Tongue (tissue), 2 donors: ENCODE measurements around the gene TNRC18. TPM values are rescaled to one million over a fixed set of nuclear protein-coding genes. Genes with fewer than 3 reads are reported as not detected.

Source experiments
- DNase-seq: peaks from one replicate; pipeline ENCODE4 v3.0.0-alpha.2; 2015
- total RNA-seq: library from RNA; depleted of rRNA; stranded (reverse); fragments of >200 nt; gene quantifications from one replicate; pipeline ENCODE4 v1.2.3, GENCODE V29; 2014

TNRC18 gene
- total RNA-seq, 1 donor from 2014 or later: 63.0 TPM

DNA sequence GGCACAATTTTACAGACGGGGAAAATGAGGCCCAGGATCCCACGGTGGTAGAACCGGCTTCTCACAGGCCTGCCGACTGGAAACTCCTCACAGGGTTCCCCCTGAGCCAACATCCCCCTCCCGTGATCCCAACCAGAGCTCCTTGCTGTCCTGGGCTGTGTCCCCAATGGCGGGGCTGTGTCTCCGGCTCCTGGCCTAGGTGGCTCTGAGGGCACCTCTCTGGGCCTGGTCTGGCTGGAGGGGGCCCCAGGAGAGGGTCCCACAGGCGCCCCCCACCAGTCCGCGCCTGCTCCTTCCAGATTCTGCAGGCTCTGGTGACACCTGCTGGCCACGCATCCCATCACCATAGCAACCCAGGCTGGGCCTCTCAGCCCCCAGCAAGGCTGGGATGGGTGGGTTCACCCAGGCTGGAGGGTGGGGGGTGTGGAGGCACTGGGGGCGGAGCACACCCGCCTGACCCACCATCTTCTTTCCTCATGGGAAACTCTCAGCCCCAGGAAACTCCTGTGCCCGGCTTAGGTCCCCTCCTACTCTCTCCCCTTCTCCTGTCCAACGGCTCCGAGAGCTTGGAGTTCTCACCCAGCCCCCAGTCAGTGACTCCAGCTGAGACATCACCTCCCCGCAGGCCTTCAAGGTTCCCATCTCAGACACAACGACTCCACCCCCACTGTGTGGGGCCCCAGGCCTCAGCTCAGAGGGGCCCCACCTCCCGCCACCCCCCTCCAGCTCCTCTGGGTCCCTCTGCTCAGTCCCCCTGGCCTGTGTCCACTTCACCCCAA lies 27.1 kb upstream of the TNRC18 start:
- DNase-seq: peak; percentile 82

DNA sequence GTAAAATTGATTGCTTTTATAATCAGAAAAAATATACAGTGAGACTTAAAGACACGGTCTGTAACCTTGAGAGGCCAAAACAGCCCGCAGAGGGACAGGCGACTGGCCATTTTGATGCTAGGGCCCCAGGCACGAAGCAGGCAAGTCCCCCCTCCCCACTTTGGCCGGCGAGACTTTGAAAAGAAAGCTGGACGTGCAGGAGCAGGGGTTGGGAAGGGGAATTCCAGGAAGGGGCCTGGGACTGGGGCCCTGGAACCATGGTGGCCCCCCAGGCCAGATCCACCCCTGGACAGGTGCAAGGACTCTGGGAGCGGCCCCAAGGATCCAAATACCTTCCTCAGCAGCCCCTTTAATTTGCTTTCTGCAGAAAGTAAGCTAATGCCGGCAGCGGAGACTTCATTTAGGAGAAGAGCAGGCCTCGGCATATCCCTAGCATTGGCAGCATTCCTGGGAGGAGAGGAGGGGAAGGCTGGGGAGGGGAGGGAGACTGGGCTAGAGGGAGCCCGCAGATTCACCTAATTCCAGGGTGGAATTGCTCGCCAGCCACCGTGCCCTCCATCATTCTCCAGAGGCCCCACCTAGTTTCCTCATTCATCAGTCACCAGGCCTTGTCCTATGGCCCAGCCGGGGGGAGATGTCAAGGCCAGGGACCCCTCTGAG lies 24.9 kb upstream of the TNRC18 start:
- DNase-seq: peak; percentile 74

DNA sequence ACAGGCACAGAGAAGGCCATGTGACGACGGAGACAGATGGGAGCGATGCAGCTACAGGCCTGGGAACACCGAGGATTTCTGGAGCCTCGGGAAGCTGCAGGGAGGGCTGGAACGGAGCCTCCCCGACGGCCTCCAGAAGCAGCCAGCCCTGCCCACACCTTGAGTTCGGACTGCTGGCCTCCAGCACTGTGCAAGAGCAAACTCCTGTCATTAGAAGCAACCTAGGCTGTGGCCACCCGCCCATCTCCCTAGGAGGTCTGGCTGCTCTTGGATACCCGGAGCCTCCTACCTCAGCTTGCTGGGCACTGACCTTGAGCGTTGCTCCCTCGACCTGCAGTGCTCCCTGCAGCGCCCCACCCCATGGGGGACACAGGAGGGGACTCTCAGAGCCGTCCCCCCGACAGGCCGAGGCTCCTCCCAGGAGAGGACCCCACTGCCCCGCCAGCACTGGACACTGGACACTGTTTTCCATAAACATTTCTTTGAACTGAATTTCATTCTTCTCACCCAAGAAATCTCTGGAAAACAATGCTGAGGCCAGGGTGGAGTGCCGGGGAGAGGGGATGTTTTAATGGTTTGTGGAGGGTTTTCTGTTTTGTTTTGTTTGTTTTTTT lies 22.5 kb upstream of the TNRC18 start:
- DNase-seq: no peak

DNA sequence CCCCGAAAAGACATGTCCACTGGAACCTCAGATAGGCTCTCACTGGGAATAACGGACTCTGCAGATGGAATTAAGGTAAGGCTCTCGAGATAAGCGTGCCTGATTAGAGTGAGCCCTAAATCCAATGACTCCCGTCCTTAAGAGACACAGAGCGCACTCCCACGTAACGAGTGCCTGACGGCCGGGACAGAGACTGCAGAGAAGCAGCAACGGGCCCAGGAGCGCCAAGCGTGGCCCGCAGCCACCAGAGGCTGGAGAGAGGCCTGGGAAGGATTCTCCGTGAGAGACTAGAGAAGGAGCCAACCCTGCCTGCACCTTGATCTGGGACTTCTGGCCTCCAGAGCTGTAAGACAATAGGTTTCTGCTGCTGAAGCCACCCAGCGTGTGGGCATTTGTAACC lies 20.0 kb upstream of the TNRC18 start:
- DNase-seq: no peak

DNA sequence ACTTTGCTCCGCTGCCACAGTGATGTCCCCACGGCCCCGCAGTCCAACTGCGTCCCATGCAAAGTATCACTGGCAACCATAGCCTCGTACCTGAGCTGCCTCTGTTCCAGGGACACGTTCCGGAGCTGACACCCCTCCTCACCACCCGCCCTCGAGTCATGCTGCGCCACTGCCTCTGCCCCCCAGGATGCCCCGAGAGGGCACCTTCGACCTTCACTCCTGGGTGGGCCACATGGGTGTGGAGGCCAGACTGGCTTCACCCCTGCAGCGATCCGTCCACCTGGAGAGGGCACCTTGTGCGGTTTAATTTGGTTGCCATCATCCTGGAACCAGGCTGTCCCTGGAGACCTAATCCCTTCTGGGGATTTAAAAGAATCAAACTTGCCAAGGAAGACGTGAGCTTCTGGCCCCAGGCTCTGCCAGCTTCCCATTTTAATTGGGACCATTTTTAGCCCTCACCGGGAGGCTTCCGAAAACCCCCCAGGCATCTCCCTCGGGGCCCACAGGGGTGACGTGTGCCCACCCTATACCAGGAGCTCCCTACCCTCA lies 19.2 kb upstream of the TNRC18 start:
- DNase-seq: no peak

DNA sequence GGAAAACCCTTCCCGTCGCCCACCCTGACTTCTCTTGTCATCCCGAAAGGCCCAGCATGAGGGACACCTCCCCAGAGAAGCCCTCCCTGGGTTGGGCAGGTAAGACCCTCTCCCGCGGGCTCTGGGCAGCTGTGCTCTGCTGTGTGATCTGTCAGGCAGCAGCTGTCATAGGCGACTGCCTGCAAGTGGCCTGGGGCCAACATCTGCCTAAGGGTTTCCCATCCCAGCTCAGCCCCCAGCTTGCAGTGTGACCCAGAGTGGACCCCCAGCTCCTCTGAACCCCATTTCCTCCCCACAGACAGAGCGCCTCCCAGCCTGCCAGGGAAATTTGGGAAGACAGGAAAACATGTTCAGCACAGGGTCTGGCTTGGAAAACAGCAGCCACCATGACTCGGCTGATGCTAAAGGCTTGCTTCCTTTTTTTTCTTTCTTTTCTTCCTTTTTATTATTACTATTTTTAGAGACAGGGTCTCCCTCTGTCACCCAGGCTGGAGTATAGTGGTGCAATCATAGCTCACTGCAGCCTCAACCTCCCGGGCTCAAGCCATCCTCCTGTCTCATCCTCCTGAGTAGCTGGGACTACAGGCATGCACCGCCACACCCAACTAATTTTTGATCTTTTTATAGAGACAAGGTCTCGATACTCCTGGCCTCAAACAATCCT lies 18.3 kb upstream of the TNRC18 start:
- peak; percentile 54 for DNase-seq

DNA sequence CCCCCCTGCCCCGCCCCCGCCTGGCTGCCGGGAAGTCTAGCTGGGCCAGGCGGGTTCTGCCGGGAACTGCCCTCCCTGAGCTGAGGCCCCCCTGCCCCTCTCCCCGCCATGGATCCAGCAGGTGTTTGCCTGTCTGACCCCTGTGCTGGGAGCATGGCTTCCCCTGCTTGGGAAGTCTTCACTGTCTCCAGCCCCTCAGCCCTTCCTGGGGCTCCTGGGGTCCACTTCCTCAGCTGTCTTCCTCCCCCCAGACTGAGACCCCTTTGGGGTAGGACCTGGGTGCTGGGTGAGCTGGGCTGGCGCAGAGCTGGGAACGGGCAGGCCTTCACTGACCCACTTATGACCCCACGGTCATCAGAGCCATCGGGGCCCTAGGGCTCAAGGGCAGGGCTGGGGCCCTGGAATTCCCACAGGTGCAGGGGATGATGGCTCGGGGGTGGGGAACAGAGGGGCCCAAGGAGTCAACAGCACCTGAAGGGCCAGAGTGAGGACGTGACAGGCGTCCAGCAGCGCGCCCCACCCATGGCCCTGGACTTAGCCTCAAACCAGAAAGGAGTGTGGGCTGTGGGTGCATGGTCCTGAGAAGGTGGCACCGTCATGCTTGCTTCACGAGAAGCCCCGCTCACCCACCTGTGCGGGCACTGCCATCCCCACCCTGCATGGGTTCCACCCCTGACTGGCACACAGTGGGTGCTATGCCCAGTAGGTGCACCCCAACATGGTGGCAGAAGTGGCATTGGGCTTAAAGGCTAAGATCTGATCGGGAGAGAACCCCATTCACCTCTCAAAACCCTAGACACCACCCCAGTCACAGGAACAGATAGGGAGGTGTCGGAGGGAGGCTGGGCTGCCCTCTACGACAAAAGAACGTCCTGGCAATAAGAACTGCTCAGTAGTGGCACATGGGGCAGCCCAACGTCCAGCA lies 16.2 kb upstream of the TNRC18 start:
- no peak for DNase-seq

DNA sequence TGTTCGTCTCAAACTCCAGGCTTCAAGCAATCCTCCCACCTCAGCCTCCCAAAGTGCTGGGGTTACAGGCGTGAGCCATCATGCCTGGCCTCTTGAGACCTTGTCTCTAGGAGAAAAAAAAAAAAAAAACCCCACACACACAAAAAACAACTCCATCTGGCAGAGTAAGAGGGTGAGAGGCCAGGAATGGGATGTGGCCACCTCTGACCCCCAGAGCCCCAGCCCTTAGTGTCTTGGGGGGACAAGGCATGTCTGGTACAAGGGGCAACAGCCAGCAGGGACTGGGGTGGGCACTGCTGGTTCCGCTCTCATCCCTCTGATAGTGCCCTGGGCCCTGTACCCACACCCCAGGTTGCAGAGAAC lies 15.6 kb upstream of the TNRC18 start:
- no peak for DNase-seq

DNA sequence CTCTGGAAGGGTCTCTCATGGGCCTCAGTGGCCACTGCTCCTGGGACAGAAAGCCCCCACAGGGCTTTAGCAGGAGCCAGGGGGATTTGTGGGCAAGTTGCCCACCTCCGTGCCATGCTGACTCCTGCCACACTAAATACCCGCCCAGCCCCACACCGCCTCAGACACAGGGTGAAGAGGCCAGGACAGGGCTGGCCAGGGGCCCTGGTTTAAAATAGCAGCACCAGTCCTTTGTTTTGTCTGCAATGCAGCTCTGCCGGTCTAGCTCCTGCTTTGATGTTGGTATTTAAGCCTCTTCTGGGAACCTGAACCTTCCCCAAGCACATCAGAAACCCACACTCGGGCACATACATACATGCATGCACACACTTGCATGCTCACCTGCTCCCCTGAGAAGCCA lies 14.4 kb upstream of the TNRC18 start:
- DNase-seq: peak; percentile 35

DNA sequence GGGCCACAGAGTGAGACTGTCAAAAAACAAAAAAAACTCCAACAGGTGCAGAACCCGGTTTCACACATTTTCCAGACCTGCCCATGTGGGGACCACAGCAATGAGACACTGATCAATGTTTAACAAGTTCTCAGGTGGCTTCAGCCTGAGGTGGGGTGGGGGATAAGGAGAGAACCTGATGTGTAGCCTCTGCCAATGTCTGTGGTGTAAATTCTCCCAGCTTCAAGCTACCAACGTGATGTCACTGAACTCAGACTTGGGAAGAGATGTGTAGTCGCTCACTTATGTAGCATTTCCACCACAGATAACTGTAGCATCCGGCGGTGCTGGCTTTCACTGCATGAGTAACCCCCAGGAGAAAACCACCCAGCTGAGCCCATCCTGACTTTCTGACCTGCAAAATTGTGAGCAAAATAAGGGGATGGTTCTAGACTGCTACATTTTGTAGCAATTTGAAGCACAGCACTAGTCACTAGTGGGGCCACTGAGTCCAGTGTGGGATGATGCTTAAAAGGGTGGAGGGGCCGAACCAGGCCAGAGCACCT lies 13.8 kb upstream of the TNRC18 start:
- DNase-seq: no peak

DNA sequence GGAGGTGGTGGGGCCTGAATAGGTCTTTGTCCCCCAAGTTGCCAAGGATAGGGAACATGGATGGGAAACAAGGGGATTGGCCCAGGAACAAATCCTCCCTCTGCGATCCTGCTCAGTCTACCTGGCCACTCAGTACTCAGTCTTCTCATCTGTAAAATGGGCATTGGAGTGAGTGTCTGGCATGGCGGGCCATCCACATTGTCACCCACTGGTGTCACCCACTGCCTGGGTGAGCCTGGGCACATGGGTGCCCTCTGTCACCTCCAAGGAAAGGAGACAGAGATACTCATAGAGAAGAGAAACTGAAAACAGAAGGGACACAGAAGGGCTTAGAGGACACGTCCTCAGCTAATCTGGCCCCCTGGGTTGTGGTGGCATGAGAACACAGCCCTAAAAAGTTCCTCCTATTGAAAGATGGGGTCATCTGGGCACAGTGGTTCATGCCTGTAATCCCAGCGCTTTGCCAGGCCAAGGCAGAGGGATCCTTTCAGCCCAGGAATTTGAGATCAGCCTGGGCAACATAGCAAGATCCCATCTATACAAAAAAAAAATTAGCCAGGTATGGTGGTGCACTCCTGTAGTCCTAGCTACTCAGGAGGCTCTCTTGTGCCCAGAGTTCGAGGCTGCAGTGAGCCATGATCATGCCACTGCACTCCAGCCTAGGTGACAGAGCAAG lies 12.5 kb upstream of the TNRC18 start:
- no peak for DNase-seq

DNA sequence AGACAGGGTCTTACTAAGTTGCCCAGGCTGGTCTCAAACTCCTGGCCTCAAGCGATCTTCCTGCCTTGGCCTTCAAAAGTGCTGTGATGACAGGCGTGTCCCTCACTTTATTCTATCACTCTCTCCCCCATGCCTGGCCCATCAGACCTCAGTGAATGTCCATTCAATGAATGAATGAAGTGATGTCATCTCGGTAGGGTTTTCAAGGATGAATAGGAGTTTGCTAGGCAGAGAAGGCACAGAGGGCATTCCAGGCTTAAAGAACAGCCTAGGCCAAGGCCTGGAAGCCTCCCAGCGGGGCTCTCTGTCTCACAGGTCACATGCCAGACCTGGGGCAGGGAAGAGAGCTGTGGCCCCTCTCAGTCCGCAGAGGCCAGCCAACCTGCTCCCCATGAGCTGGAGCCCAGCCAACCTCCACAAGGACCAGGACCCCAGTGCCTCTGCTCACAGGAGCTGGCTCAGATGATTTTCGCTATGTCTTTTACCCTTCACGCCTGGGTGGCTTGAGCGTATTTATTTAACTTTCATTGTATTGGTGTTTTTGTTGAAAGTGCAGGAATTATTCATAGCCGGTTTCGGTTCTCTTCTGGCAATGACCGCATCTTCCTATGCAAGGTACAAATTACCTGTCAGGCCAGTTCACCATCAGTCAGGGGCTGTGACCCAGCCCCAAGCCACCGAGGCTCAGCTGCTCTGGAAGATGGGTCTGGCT lies 11.8 kb upstream of the TNRC18 start:
- DNase-seq: no peak

DNA sequence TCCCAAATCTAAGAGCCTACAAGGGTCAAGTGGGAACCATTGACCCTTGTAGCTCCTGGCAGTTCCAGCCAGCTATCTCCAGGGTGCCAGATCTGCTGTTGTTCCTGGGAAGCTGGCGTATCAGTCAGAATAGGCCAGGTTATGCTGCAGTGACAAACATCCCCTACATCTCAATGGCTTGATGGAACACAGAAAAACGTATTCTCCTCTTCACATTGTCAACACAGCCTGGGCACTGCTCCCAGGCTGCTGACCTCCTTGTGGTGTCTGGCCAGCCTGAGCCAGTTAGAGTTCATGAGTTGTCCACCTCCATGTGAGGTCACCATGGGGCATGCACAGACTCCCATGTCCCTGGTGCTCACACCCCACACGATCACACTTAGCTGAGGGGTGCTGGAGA lies 9.5 kb upstream of the TNRC18 start:
- DNase-seq: no peak

DNA sequence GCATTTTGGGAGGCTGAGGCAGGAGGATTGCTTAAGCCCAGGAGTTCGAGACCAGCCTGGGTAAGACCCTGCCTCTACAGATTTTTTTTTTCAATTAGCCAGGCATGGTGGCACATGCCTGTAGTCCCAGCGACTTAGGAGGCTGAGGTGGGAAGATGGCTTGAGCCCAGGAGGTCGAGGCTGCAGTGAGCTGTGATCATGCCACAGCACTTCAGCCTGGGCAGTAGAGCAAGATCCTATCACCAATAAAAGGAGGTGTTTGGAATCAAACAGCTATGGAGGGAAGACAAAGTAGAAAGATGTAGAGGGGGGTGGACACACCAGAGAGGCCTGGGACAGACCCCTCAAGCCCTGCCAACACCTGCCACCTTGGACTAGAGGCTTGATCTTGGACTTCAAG lies 9.1 kb upstream of the TNRC18 start:
- no peak for DNase-seq

DNA sequence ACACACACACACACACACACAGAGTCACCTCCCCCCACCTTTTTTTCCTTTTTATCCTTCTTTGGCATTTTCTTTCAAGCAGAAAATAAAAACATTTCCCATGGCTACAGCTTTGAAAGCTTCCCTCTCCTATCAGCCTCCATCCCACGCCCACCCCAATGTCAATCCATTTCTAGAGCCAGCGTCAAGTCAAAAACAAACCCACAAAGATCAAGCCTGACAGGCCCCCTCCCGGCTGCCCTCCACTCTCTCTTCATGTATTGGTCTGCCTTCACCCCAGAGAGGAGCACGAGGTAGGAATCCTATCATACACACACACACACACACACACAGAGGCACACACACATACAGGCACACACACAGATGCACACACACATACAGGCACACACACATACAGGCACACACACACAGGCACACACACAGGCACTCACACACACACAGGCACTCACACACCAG lies 8.0 kb upstream of the TNRC18 start:
- DNase-seq: peak; percentile 33

DNA sequence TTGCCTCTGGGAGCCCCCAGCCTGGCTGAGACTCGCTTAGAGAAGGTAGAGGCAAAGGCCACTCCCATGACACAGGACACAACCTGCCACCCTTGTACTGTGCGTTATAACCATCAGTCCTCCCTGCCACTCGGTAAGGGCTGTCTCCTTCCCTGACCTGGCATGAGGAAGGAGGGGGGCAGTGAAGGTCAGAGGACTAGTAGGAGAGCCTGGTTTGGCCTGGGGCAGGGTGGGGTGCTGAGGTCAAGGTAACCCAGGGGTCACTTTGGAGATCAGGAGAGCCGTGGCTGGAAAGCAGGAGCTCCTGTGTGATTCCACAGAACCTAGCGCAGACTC lies 6.9 kb upstream of the TNRC18 start:
- DNase-seq: no peak

DNA sequence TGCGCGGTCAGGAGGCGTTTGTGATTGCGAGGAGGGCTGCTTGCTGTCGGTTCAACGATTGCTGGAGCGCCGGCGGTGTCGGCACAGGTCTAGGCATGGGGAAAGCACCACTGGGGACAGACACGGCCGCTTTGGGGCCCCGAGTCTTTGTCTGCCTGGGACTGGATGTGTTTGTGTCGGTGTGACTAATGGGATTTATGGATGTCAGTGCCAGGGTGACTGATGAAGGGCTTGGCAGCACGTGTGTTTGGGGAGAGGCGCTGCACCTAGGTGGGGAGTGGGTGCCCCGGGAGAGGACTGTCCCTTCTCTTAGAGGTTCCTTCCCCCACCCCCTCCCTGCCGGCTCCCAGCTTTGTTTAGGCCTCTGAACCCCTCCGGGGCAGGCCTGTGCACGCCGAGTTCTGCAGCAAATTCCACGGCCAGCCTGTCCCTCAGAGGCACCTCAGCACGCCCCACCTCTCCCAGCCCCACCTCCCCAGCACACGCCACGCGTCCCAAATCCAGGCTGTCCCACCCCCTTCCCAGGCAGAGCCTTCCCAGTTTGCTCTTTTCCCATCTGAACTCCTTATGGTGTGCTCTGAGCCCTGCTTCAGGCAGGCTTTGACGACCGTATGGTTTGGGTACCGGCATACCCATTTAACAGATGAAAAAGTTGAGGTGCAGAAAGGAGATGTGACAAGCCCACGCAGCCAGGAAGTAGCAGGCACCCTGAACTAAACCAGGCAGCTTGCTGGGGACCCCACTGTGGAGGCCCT lies 6.4 kb upstream of the TNRC18 start:
- DNase-seq: peak; percentile 84

DNA sequence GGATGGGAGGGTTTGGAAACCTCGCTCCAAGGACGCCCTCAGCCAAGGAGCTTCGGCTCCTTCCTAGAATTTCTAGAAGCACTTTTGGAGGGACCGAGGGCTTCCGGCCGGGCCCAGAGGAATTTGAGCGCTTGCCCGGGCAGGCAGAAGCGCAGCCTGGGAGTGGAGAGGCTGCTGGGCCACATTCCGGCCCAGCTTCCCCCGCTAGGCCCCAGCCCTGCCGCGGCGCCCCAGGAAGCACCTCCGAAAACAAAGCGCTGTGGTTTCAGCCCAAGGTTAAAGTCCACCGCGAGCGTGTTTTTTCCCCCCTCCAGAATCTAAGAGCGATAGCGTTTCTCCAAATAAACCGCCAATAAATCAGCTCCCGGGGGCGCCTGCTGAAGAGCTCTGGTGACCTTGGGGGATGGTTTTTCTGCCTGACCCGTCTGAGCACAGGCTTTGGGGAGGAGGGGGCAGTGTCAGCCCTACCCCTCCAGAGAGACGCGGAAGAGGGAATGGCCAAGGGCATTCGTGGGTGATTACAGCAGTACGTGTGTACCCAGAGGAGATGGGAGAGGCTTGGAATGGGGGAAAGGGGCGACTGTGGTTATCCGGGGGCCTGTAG lies 5.7 kb upstream of the TNRC18 start:
- DNase-seq: peak; percentile 74
